Esophagus muscularis mucosa (tissue), 4 donors: ENCODE measurements around the gene CHCHD5. TPM values are rescaled to one million over a fixed set of nuclear protein-coding genes. Genes with fewer than 3 reads are reported as not detected.
A peak's percentile ranks its signal among the peaks of the same experiment; 100 is the strongest.

Source experiments
- DNase-seq: peaks from one replicate; pipeline ENCODE4 v3.0.0-alpha.2; 2017; ENCODE audit errors: extremely low spot score
- H3K27ac ChIP-seq, 4 donors: fragments of 200-600 bp; sonication (generic); replicated peaks in 1 of 4; 1 replicate in 3 of 4; 2 replicates in 1 of 4; pipeline ENCODE4 v1.5.1; 2016 to 2019; ENCODE audit warnings: mild to moderate bottlenecking in 1 of 4
- H3K27me3 ChIP-seq, 4 donors: fragments of 200-600 bp; sonication (generic); one replicate each; pipeline versions ENCODE4 v1.5.1 to v1.6.0; 2016 to 2019
- H3K36me3 ChIP-seq, 4 donors: fragments of 200-600 bp; sonication (generic); one replicate each; pipeline ENCODE4 v1.5.1; 2016 to 2019
- H3K4me1 ChIP-seq, 4 donors: fragments of 200-600 bp; sonication (generic); one replicate each; pipeline ENCODE4 v1.5.1; 2016 to 2019
- H3K4me3 ChIP-seq, 4 donors: fragments of 200-600 bp; sonication (generic); 1 replicate in 2 of 4; 2 replicates in 2 of 4; pipeline ENCODE4 v1.5.1; 2016 to 2019; ENCODE audit warnings: mild to moderate bottlenecking in 4 of 4, moderate library complexity in 1 of 4
- H3K9me3 ChIP-seq, 4 donors: fragments of 200-600 bp; sonication (generic); 1 replicate in 3 of 4; 2 replicates in 1 of 4; pipeline ENCODE4 v1.5.1; 2016 to 2019
- CTCF ChIP-seq, 3 experiments: fragments of 200-600 bp in 2 of 3; fragments of 450-650 bp in 1 of 3; sonication (generic) in 2 of 3; IDR thresholded peaks; one replicate each; pipeline ENCODE4 v1.5.1; 2017 to 2019; ENCODE audit warnings: antibody characterized with exemption in 3 of 3, mild to moderate bottlenecking in 2 of 3, moderate library complexity in 1 of 3
- EP300 ChIP-seq: sonication (generic); formaldehyde crosslinking; IDR thresholded peaks from one replicate; pipeline ENCODE4 v1.6.1; 2017; ENCODE audit warnings: antibody characterized with exemption
- POLR2A ChIP-seq: fragments of 450-650 bp; IDR thresholded peaks from one replicate; pipeline ENCODE4 v1.6.1; 2017; ENCODE audit warnings: antibody characterized with exemption, moderate library complexity, mild to moderate bottlenecking, low read depth
- POLR2AphosphoS5 ChIP-seq, 2 donors: sonication (generic); formaldehyde crosslinking; IDR thresholded peaks; one replicate each; pipeline ENCODE4 v1.6.1; 2017; ENCODE audit warnings: antibody characterized with exemption in 2 of 2
- WGBS: methylation state at CpG from one replicate; pipeline ENCODE4 v1.1.5; 2018; 5-methylcytosine and 5-hydroxymethylcytosine counted together
- intact Hi-C: fragments of 100-400 bp; cut with DNase I; formaldehyde crosslinking; loops from one replicate; pipeline ENCODE4 v1.15.1; 2023
- total RNA-seq, 4 donors: library from RNA; depleted of rRNA; stranded (reverse); fragments of >200 nt; gene quantifications; one replicate each; pipeline versions ENCODE4 v1.1.0 to v1.2.1, GENCODE V29; 2016

The CHCHD5 gene
- total RNA-seq, 4 donors from 2014 or later: 12.0 to 21.9 (median 16.1) TPM

DNA sequence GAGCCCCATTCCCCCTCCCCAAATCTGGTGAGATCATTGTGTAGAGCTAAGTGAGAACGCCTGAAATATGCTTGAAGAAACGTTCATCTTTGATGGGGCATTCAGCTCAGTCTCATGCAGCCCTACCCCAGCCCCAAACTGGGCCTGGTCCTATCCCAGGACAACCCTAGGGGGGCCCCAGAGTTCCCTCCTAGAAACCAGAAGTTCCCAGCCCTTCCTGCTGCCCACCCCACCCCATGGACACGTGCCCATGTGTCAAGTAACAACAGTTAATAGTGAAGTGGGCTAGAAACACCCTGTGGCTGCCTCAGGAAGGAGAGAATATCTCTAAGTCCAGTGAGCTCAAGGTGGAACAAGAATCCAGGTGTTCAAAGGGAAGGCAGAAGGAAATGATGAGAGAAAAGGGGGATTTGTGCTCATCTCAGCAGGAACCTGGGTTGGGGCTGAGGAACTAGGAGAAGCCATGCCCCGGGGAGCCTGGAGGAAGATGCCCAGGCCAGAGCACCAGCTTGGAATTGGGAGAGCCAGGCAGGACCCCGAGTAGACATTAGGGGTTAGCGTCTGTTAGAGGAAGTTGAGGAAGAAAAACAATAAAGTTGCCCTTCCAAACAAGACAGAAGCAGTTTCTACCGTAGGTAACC is 41.2 kb downstream of the CHCHD5 start:
- 71% methylated on average over 7 of the region's 7 CpGs for WGBS
- intact Hi-C loops: loop anchor here (2.0 kb wide), 2 partner anchors 65 to 101 kb away; no protein-coding TSS in a partner anchor
- DNase-seq: no peak
- Histone ChIP-seq H3K27me3 (no peaks in the 10 kb centered on the region), H3K4me1 (peaks cover 11 to 26% (median 22%) of the 10 kb centered on the region in 4 donors), H3K9me3 (no peaks in the 10 kb centered on the region), H3K27ac (no peak overlapping the region), H3K36me3 (no peaks in the 10 kb centered on the region), H3K4me3 (no peak overlapping the region)
- no peak for TF ChIP-seq POLR2AphosphoS5 (IDR thresholded peaks at IDR 0.05)
- no peak for TF ChIP-seq CTCF (IDR thresholded peaks at IDR 0.05)
- TF ChIP-seq POLR2A: no peak
- TF ChIP-seq EP300: no peak

DNA sequence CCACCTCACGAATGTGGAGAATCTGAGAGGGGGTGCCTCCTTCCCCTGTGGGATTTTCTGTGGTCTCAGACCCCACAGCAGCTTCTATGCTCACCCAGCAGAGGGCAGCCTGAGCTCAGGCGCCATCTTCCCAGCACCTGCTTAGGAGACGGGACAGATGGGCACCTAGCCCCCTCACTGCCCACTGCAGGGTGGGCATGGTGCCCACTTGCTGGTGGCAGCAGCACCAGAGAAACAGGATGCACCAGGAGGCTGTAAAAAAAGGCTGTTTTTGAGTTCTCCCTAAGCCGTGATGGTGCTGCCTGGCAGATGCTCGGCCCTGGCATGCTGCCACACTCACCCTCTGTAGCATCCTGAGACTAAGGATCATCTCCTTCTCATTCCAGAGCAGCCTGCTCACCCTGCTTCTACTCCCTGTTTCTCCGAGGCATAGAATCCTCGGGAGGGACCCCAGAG is 42.2 kb downstream of the CHCHD5 start:
- WGBS: 2% methylated on average over 6 of the region's 7 CpGs
- DNase-seq: no peak
- no peak for TF ChIP-seq POLR2A
- TF ChIP-seq EP300: no peak
- peak; percentile 75 to 83 (median 82) for TF ChIP-seq CTCF (IDR thresholded peaks at IDR 0.05)
- TF ChIP-seq POLR2AphosphoS5 (IDR thresholded peaks at IDR 0.05): peak in 1 of 2 donors; percentile 48
- Histone ChIP-seq H3K9me3 (no peaks in the 10 kb centered on the region), H3K4me1 (peaks cover 18 to 37% (median 27%) of the 10 kb centered on the region in 4 donors), H3K27me3 (no peaks in the 10 kb centered on the region), H3K27ac (peak overlapping the region; percentile 46 to 77 (median 68)), H3K36me3 (no peaks in the 10 kb centered on the region), H3K4me3 (peak overlapping the region; percentile 20 to 51 (median 33))
- intact Hi-C loops: loop anchor here (2.0 kb wide), 2 partner anchors 64 to 100 kb away; no protein-coding TSS in a partner anchor

GRCh38 chr2:112627060-112628040 is 42.9 kb downstream of the CHCHD5 start:
- no peaks in the 10 kb centered on the region for H3K36me3 ChIP-seq
- no peak for TF ChIP-seq POLR2A
- peak; percentile 58 to 64 for TF ChIP-seq POLR2AphosphoS5 (IDR thresholded peaks at IDR 0.05)
- peak overlapping the region; percentile 46 to 77 (median 68) for H3K27ac ChIP-seq
- H3K9me3 ChIP-seq: no peaks in the 10 kb centered on the region
- H3K4me3 ChIP-seq: peak overlapping the region in 2 of 4 donors; percentile 40 to 51
- H3K4me1 ChIP-seq: peaks cover 18 to 36% (median 29%) of the 10 kb centered on the region in 4 donors
- 55% methylated on average over 10 of the region's 10 CpGs for WGBS
- DNase-seq: no peak
- no peaks in the 10 kb centered on the region for H3K27me3 ChIP-seq
- intact Hi-C loops: loop anchor here (2.0 kb wide), 2 partner anchors 63 to 99 kb away; no protein-coding TSS in a partner anchor

DNA sequence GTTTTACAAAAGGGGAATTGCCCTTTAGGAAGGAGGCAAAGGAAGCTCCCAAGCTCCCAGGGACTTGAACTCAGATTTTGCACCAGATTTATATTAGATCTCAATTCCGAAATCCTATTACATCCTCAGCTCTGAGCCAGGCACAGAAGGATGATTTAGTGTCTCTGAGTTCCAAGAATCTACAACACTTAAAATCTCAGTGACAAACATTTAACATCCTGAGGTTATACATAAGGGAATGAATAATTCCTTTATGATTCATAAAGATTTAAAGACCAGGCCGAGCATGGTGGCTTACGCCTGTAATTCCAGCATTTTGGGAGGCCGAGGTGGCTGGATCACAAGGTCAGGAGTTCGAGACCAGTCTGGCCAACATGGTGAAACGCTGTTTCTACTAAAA is 44.8 kb downstream of the CHCHD5 start:
- no peak overlapping the region for H3K27ac ChIP-seq
- H3K4me3 ChIP-seq: no peak overlapping the region
- peaks cover 18 to 35% (median 28%) of the 10 kb centered on the region in 4 donors for H3K4me1 ChIP-seq
- WGBS: 98% methylated on average over 6 of the region's 6 CpGs
- H3K36me3 ChIP-seq: no peaks in the 10 kb centered on the region
- H3K9me3 ChIP-seq: no peaks in the 10 kb centered on the region
- DNase-seq: no peak
- intact Hi-C loops: no loop called here
- TF ChIP-seq CTCF (IDR thresholded peaks at IDR 0.05) (no peak), POLR2A (no peak), POLR2AphosphoS5 (IDR thresholded peaks at IDR 0.05) (no peak), EP300 (no peak)
- H3K27me3 ChIP-seq: no peaks in the 10 kb centered on the region
